Smooth muscle cell (in vitro differentiated cells): ENCODE results near the gene SEPSECS. TPM values are rescaled to one million over a fixed set of nuclear protein-coding genes. Genes with fewer than 3 reads are reported as not detected.

Experiments
- DNase-seq: peaks from one replicate; lab custom pipeline; 2025; ENCODE audit not compliant: unreplicated experiment; lab: John Stamatoyannopoulos, UW
- H2AFZ ChIP-seq: fragments of 200-600 bp; sonication (generic); 2 replicates; pipeline ENCODE4 v1.6.0; 2016; ENCODE audit warnings: antibody characterized with exemption, low read depth, mild to moderate bottlenecking
- H3F3A ChIP-seq: fragments of 200-600 bp; sonication (generic); 2 replicates; pipeline ENCODE4 v1.6.0; 2017; ENCODE audit warnings: antibody characterized with exemption, low read depth
- H3K27ac ChIP-seq: fragments of 200-600 bp; sonication (generic); 2 replicates; pipeline ENCODE4 v1.5.1; 2016; ENCODE audit warnings: low read depth, mild to moderate bottlenecking
- H3K27me3 ChIP-seq: fragments of 200-600 bp; sonication (generic); 2 replicates; pipeline ENCODE4 v1.6.1; 2016; ENCODE audit warnings: low read depth, mild to moderate bottlenecking
- H3K36me3 ChIP-seq: fragments of 200-600 bp; sonication (generic); 2 replicates; pipeline ENCODE4 v1.5.1; 2016; ENCODE audit warnings: low read depth
- H3K4me1 ChIP-seq: fragments of 200-600 bp; sonication (generic); 2 replicates; pipeline ENCODE4 v1.5.1; 2016; ENCODE audit warnings: low read depth
- H3K4me2 ChIP-seq: fragments of 200-600 bp; sonication (generic); 2 replicates; pipeline ENCODE4 v1.6.0; 2016; ENCODE audit warnings: mild to moderate bottlenecking
- H3K4me3 ChIP-seq: fragments of 200-600 bp; sonication (generic); 2 replicates; pipeline ENCODE4 v1.5.1; 2016; ENCODE audit warnings: mild to moderate bottlenecking
- H3K79me2 ChIP-seq: fragments of 200-600 bp; sonication (generic); 2 replicates; pipeline ENCODE4 v1.6.0; 2016; ENCODE audit warnings: low read depth, mild to moderate bottlenecking
- H3K9ac ChIP-seq: fragments of 200-600 bp; sonication (generic); 2 replicates; pipeline ENCODE4 v1.6.0; 2016; ENCODE audit warnings: low read depth
- H3K9me3 ChIP-seq: fragments of 200-600 bp; sonication (generic); replicated peaks from 2 replicates; pipeline ENCODE4 v1.5.1; 2016; ENCODE audit warnings: low read depth
- H4K20me1 ChIP-seq: fragments of 200-600 bp; sonication (generic); 2 replicates; pipeline ENCODE4 v1.6.0; 2016; ENCODE audit warnings: low read depth
- CTCF ChIP-seq: fragments of 200-600 bp; sonication (generic); IDR thresholded peaks from 2 replicates; pipeline ENCODE4 v1.5.1; 2017; ENCODE audit warnings: borderline replicate concordance, mild to moderate bottlenecking, antibody characterized with exemption; ENCODE audit not compliant: insufficient read depth, poor library complexity, severe bottlenecking
- WGBS: methylation state at CpG from one replicate; pipeline ENCODE4 v1.1.7; 2016; ENCODE audit warnings: low lambda C conversion rate; 5-methylcytosine and 5-hydroxymethylcytosine counted together
- polyA plus RNA-seq: library from polyadenylated mRNA; unstranded; fragments of >200 nt; fragmentation: Nextera tagmentation; extraction: Ambion mirVana; gene quantifications from 2 replicates; pipeline ENCODE4 v1.2.1, GENCODE V29; 2016
- total RNA-seq: library from RNA; depleted of rRNA; stranded (reverse); fragments of >200 nt; gene quantifications from 2 replicates; pipeline ENCODE4 v1.2.3, GENCODE V29; 2014

The SEPSECS gene
- total and polyA plus RNA-seq, 2 experiments from 2014 or later = 4.2 to 8.4 TPM

DNA sequence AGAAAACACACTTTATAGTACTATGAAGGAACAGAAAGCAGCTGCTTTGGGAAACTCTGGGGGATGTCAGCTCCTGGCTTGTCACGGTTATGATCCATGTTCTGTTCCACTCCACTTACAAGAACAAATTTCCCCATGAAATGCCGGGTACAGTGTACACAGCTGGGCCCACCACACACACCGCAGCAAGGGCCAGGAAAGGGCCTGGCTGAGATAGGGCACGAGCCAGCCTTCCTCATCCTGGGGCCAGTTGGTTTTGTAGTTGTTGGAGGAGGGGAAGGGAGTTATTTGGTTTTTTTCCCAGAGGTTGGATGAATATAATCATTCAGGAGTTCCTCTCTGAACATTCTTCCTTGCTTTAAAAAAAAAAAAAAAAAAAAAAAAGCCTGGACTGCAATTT lies 56.8 kb downstream of the SEPSECS start:
- Histone ChIP-seq H3K36me3 (no peaks in the 10 kb centered on the region), H3K79me2 (no peaks in the 10 kb centered on the region), H3K4me2 (no peak overlapping the region), H4K20me1 (no peaks in the 10 kb centered on the region), H3K4me1 (no peaks in the 10 kb centered on the region), H3K27me3 (no peaks in the 10 kb centered on the region), H3K9ac (no peak overlapping the region), H3K27ac (no peak overlapping the region), H3K4me3 (no peak overlapping the region), H3F3A (no peaks in the 10 kb centered on the region), H2AFZ (peak overlapping the region; percentile 62), H3K9me3 (no peaks in the 10 kb centered on the region)
- no peak for DNase-seq
- WGBS = 54% methylated on average over 4 of the region's 4 CpGs
- TF ChIP-seq CTCF = no peak

DNA sequence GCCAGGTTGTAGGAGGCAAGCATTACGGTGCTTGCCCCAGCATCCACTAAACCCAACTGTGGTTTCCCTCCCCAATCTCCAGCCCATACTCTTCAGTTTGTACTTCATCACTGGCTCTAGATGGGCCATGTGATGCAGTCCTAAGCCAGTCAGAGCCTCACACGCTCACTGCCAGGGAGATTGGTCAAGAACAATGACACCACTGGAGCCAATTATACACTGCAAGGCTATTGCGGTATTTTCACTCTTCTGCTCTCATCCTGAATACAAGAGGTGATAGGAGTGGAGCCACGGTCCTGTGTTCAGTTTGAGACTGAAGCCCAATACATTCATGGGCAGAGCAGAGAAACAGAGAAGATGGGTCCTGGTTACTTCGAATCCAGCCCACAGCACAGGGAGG lies 58.4 kb downstream of the SEPSECS start:
- no peak for DNase-seq
- TF ChIP-seq CTCF = no peak
- H3K36me3 ChIP-seq = no peaks in the 10 kb centered on the region
- H2AFZ ChIP-seq = no peak overlapping the region
- H4K20me1 ChIP-seq = no peaks in the 10 kb centered on the region
- H3K4me1 ChIP-seq = no peaks in the 10 kb centered on the region
- H3K79me2 ChIP-seq = no peaks in the 10 kb centered on the region
- H3K27me3 ChIP-seq = no peaks in the 10 kb centered on the region
- 97% methylated on average over 5 of the region's 5 CpGs for WGBS
- no peaks in the 10 kb centered on the region for H3K9me3 ChIP-seq
- no peak overlapping the region for H3K9ac ChIP-seq
- no peak overlapping the region for H3K4me2 ChIP-seq
- no peak overlapping the region for H3K4me3 ChIP-seq
- no peaks in the 10 kb centered on the region for H3F3A ChIP-seq
- no peak overlapping the region for H3K27ac ChIP-seq

DNA sequence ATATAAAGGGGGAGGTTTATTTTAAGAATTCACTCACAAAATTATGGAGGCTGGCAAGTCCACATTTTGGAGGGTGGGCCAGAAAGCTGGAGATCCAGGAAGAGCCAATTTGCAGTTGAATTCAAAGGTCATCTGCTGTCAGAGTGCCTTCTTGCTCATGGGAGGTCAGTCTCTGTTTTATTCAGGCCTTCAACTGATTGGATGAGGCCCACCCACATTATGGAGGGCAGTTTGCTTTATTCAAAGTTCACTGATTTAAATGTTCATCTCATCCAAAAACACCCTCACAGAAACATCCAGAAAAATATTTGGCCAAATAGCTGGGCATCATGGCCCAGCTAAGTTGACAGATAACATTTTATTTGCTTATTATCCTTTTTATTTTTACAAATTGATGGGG lies 59.5 kb downstream of the SEPSECS start:
- Histone ChIP-seq H3K9me3 (no peaks in the 10 kb centered on the region), H3K27me3 (no peaks in the 10 kb centered on the region), H3K27ac (no peak overlapping the region), H3K9ac (no peak overlapping the region), H3K36me3 (no peaks in the 10 kb centered on the region), H3K4me1 (no peaks in the 10 kb centered on the region), H3K4me2 (no peak overlapping the region), H3K79me2 (no peaks in the 10 kb centered on the region), H3F3A (no peaks in the 10 kb centered on the region), H4K20me1 (no peaks in the 10 kb centered on the region), H3K4me3 (no peak overlapping the region), H2AFZ (no peak overlapping the region)
- DNase-seq = no peak
- no peak for TF ChIP-seq CTCF

DNA sequence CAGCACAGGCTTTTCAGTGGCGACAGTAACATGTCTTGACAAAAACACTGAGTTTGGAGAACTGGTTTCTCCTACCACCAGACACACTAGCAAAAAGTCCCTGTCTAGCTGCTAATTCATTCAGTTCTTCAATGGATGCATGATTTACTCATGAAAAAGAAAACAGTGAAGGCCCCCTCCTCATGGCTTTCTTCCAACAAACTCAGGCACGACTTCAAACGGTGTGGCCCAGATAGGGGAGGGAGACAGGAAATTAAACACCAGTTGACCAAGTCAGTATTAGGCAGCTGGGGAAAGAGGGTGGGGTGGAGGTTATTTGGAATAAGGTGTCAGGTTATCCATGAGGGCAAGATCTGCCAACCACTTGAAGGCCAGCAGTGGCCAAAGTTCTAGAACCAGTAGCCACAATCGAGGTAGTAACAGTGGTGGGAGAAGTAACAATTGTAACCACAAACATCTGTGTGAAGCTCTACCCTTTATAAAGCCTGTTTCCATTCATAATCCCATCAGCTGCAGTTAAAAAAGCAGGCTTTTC lies 60.2 kb downstream of the SEPSECS start:
- DNase-seq = no peak
- Histone ChIP-seq H3K4me2 (no peak overlapping the region), H2AFZ (no peak overlapping the region), H4K20me1 (no peaks in the 10 kb centered on the region), H3K79me2 (no peaks in the 10 kb centered on the region), H3K4me1 (no peaks in the 10 kb centered on the region), H3K9me3 (no peaks in the 10 kb centered on the region), H3K27me3 (no peaks in the 10 kb centered on the region), H3K27ac (peak overlapping the region; percentile 40), H3K9ac (no peak overlapping the region), H3K36me3 (no peaks in the 10 kb centered on the region), H3K4me3 (no peak overlapping the region), H3F3A (no peaks in the 10 kb centered on the region)
- 58% methylated on average over 4 of the region's 4 CpGs for WGBS
- TF ChIP-seq CTCF = no peak
